Measurements from ENCODE around the gene DIPK1B.
"Not testable (repeated sequence)": the region's sequence is repeated elsewhere in the genome, so short reads cannot be mapped to it uniquely, and the experiment has no call there.

DIPK1B gene

DNA sequence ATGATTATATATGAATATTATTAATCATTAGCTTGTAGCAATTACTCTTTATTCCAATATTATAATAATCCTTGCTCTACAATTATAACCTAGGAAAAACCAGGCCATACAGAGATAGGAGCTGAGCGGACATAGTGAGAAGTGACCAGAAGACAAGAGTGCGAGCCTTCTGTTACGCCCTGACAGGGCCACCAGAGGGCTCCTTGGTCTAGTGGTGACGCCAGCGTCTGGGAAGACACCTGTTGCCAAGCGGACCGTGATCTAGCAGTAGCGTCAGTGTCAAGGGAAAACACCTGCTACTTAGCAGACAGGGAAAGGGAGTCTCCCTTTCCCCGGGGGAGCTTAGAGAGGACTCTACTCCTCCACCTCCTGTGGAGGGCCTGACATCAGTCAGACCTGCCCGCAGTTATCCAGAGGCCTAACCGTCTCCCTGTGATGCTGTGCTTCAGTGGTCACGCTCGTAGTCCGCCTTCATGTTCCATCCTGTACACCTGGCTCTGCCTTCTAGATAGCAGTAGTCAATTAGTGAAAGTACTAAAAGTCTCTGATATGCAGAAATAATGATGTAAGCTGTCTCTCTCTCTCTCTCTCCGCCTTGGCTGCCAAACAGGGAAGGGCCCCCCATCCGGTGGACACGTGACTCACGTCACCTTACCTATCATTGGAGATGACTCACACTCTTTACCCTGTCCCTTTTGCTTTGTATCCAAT is 54.2 kb downstream of the DIPK1B start:
- not testable (repeated sequence) for DNase-seq (ENCODE audit: low read depth in 2 of 2)

DNA sequence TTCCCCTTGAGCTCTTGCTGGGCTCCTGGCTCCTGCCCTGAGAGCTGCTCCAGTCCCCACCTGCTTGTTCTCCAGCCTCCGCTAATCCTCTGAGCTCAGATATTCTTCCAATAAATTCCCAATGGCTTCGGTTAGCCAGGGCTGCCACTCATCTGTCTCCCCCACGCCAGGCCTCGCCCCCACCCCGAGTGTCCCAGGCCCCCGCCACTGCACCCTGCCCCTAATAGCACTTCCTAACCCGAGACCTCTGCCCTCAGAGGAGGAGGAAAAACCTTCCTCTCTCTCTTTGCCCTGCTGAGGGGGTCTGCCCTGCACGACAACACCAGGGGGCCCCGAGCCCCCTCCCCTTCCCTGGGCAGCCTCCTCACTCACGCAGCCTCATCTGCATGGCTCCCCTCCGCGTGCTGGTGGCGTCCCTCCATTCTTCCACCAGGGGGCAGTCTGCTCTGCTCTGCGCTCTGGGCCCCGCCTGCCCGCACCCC is 57.4 kb downstream of the DIPK1B start:
- no peak for DNase-seq (ENCODE audit: low read depth in 2 of 2)

DNA sequence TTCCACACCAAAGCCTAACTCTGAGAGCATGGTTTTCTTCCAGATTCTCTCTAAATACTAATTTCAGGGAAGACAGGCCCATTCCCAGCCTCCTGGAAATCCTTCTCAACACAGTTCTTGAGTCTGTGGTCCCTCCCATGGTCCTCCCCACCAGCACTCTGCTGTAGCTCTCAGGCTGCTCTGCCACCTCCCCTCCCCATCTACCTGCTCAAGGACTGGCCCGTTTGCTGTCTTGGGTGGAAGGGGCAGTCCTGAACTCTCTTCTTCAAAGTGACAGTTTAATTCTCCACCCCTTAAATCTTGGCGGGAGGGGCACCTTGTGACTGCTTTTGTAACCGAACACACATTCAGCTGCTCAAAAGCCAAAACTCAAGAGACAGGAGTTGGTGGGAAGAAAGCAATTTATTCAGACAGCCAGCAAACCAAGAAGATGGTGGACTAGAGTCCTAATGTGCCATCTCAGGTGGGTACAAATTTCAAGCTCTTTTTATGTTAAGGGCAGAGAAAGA is 59.6 kb downstream of the DIPK1B start:
- DNase-seq (ENCODE audit: low read depth in 2 of 2) = no peak

DNA sequence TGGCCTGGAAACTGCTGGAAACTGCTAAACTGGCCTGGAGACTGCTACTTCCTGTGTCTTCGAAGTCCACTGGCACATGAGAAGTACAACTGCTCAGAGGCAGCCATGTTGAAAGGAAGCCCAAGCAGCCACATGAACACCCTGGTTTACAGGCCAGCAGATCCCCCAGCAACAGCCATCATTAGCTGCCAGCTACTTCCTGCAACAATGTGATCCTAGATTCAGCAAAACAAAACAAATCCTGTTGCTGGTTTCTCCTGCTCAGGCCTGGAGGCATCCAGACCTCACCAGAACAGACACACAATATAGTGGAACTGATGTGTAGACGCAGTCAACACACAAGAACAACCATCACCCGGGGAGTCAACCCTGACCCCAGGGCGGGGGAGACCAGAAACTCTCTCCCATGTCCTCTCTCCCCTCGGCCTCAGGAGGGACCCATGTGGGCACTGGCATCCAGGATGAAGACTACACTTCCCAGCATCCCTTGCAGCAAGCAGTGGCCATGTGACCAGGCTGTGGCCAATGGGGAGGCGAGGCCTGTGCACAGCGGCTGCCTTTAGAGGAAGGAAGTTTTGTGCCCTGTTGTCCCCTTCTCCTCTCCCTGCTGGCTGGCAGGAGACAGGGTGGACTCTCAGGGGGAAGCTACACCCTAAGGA is 61.1 kb downstream of the DIPK1B start:
- DNase-seq (ENCODE audit: low read depth in 2 of 2) = no peak
